GM23338 (cell line): ENCODE measurements around the gene HTR3B. TPM values are rescaled to one million over a fixed set of nuclear protein-coding genes. Genes with fewer than 3 reads are reported as not detected.

Experiments
- ATAC-seq: fragments of 200-7000 bp; cut with Tn5 transposase; 3 replicates; pipeline ENCODE4 v1.9.1; 2020
- DNase-seq: peaks from one replicate; pipeline ENCODE4 v3.0.0-alpha.2; 2015; ENCODE audit warnings: low spot score
- H2AFZ ChIP-seq: fragments of 200-600 bp; sonication (generic); 2 replicates; pipeline ENCODE4 v1.8.0; 2016; ENCODE audit warnings: antibody characterized with exemption, mild to moderate bottlenecking, moderate library complexity
- H3F3A ChIP-seq: fragments of 200-600 bp; sonication (generic); replicated peaks from 2 replicates; pipeline ENCODE4 v1.8.0; 2017; ENCODE audit warnings: antibody characterized with exemption, mixed run types, low read depth
- H3K27ac ChIP-seq: fragments of 200-600 bp; sonication (generic); 2 replicates; pipeline ENCODE4 v1.6.1; 2016; ENCODE audit warnings: low read depth
- H3K27me3 ChIP-seq: fragments of 200-600 bp; sonication (generic); 2 replicates; pipeline ENCODE4 v1.8.0; 2016; ENCODE audit warnings: mild to moderate bottlenecking, mixed run types, moderate library complexity; ENCODE audit not compliant: insufficient read depth
- H3K36me3 ChIP-seq: fragments of 200-600 bp; sonication (generic); 2 replicates; pipeline ENCODE4 v1.8.0; 2016; ENCODE audit warnings: mild to moderate bottlenecking; ENCODE audit not compliant: insufficient read depth
- H3K4me1 ChIP-seq: fragments of 200-600 bp; sonication (generic); 2 replicates; pipeline ENCODE4 v1.8.0; 2016; ENCODE audit warnings: mild to moderate bottlenecking, moderate library complexity; ENCODE audit not compliant: insufficient read depth
- H3K4me2 ChIP-seq: fragments of 200-600 bp; sonication (generic); 2 replicates; pipeline ENCODE4 v1.7.1; 2017; ENCODE audit warnings: mixed run types
- H3K4me3 ChIP-seq: fragments of 200-600 bp; sonication (generic); 2 replicates; pipeline ENCODE4 v1.6.1; 2016; ENCODE audit warnings: mixed run types
- H3K79me2 ChIP-seq: fragments of 200-600 bp; sonication (generic); replicated peaks from 2 replicates; pipeline ENCODE4 v1.8.0; 2017; ENCODE audit warnings: mild to moderate bottlenecking; ENCODE audit not compliant: insufficient read depth
- H3K9me2 ChIP-seq: fragments of 200-600 bp; sonication (generic); 2 replicates; pipeline ENCODE4 v1.8.0; 2017; ENCODE audit not compliant: insufficient read depth
- H4K20me1 ChIP-seq: fragments of 200-600 bp; sonication (generic); replicated peaks from 2 replicates; pipeline ENCODE4 v1.8.0; 2017; ENCODE audit warnings: mild to moderate bottlenecking; ENCODE audit not compliant: insufficient read depth
- H3K27ac Mint-ChIP-seq: 2 replicates; pipeline ENCODE4 v1.8.0; 2020; ENCODE audit warnings: inconsistent platforms, mild to moderate bottlenecking, moderate library complexity, mixed read lengths
- H3K27me3 Mint-ChIP-seq: 3 replicates; pipeline ENCODE4 v1.8.0; 2022; ENCODE audit warnings: low read depth, mild to moderate bottlenecking, moderate library complexity, mixed read lengths, inconsistent platforms; ENCODE audit not compliant: insufficient read depth, poor library complexity
- H3K36me3 Mint-ChIP-seq: 3 replicates; pipeline ENCODE4 v1.8.0; 2021; ENCODE audit warnings: low read depth, mild to moderate bottlenecking, inconsistent platforms, moderate library complexity, mixed read lengths
- H3K4me1 Mint-ChIP-seq: 3 replicates; pipeline ENCODE4 v1.8.0; 2020; ENCODE audit warnings: mild to moderate bottlenecking, inconsistent platforms, mixed read lengths
- H3K4me3 Mint-ChIP-seq: 3 replicates; pipeline ENCODE4 v1.8.0; 2021; ENCODE audit warnings: moderate library complexity, mild to moderate bottlenecking, inconsistent platforms, mixed read lengths
- H3K9me3 Mint-ChIP-seq: 3 replicates; pipeline ENCODE4 v1.8.0; 2020; ENCODE audit warnings: moderate library complexity, mild to moderate bottlenecking, inconsistent platforms, mixed read lengths
- CREB1 ChIP-seq: fragments of 250-450 bp; sonication (Bioruptor Pico); IDR thresholded peaks from 2 replicates; pipeline ENCODE4 v1.5.0; 2020; ENCODE audit warnings: low read depth, mild to moderate bottlenecking, moderate library complexity
- CTCF ChIP-seq, 2 experiments: fragments of 200-600 bp in 1 of 2; sonication (generic) in 1 of 2; conservative IDR thresholded peaks; 2 replicates each; pipeline versions ENCODE4 v1.5.1 to v1.6.1; 2016 to 2017; ENCODE audit warnings: antibody characterized with exemption in 2 of 2, low read depth in 2 of 2, mild to moderate bottlenecking in 2 of 2, moderate library complexity in 1 of 2
- NANOG ChIP-seq: IDR thresholded peaks from 2 replicates; pipeline ENCODE4 v1.6.1; 2016; ENCODE audit warnings: antibody characterized with exemption, borderline replicate concordance
- ZNF462 ChIP-seq: fragments of 250-450 bp; sonication (Bioruptor Pico); IDR thresholded peaks from 2 replicates; pipeline ENCODE4 v1.5.0; 2020; ENCODE audit warnings: mild to moderate bottlenecking, moderate library complexity
- polyA plus RNA-seq: library from polyadenylated mRNA; unstranded; fragments of >200 nt; fragmentation: Nextera tagmentation; extraction: Ambion mirVana; gene quantifications from 2 replicates; pipeline ENCODE4 v1.2.1, GENCODE V29; 2016
- total RNA-seq: library from RNA; depleted of rRNA; stranded (reverse); fragments of >200 nt; shearing (Covaris generic); gene quantifications from 2 replicates; pipeline ENCODE4 v1.2.3, GENCODE V29; 2014

Gene HTR3B
- total and polyA plus RNA-seq, 2 experiments from 2014 or later = not detected

GRCh38 chr11:113951537-113951936 is 46.9 kb downstream of the HTR3B start (continued):
- TF ChIP-seq ZNF462 (CRISPR knock-in tag) = no peak
- no peak for TF ChIP-seq NANOG

GRCh38 chr11:113952070-113952469 is 47.5 kb downstream of the HTR3B start:
- no peak overlapping the region for H3K4me3 Mint-ChIP-seq
- ATAC-seq (peak; percentile 13; the same call in 2 of the 3 replicates), DNase-seq (no peak)
- H3K36me3 Mint-ChIP-seq = no peaks in the 10 kb centered on the region
- peak overlapping the region; percentile 96 for H2AFZ ChIP-seq
- H3K27ac Mint-ChIP-seq = no peak overlapping the region
- H3F3A ChIP-seq = no peaks in the 10 kb centered on the region
- no peak overlapping the region for H3K4me3 ChIP-seq
- H3K36me3 ChIP-seq = no peaks in the 10 kb centered on the region
- H3K4me2 ChIP-seq = no peak overlapping the region
- no peaks in the 10 kb centered on the region for H3K79me2 ChIP-seq
- H3K27me3 ChIP-seq = no peaks in the 10 kb centered on the region
- H3K9me3 Mint-ChIP-seq = no peaks in the 10 kb centered on the region
- H4K20me1 ChIP-seq = no peaks in the 10 kb centered on the region
- H3K4me1 Mint-ChIP-seq = peaks cover 47% of the 10 kb centered on the region
- H3K4me1 ChIP-seq = peaks cover 31% of the 10 kb centered on the region
- H3K9me2 ChIP-seq = 0 out of 2 replicates have a peak, but pooled peaks cover 3% of the 10 kb centered on the region
- TF ChIP-seq CREB1 (CRISPR knock-in tag) (no peak), CTCF (conservative IDR thresholded peaks at IDR 0.05; ENCODE audit: low read depth in 2 of 2) (no peak)
- no peak overlapping the region for H3K27ac ChIP-seq
- H3K27me3 Mint-ChIP-seq = peaks cover 4% of the 10 kb centered on the region
